Ishikawa (cell line): ENCODE results near the gene AKR1C2.

Source experiments
- CEBPB ChIP-seq: IDR thresholded peaks from 2 replicates; pipeline ENCODE4 v1.6.1; 2012
- CREB1 ChIP-seq: IDR thresholded peaks from 2 replicates; pipeline ENCODE4 v1.6.1; 2012; ENCODE audit warnings: low read depth
- EGR1 ChIP-seq: IDR thresholded peaks from 2 replicates; pipeline ENCODE4 v1.6.1; 2012
- EP300 ChIP-seq: IDR thresholded peaks from 2 replicates; pipeline ENCODE4 v1.6.1; 2012; ENCODE audit warnings: borderline replicate concordance
- FOXM1 ChIP-seq: IDR thresholded peaks from 2 replicates; pipeline ENCODE4 v1.6.1; 2012; ENCODE audit warnings: low read depth, borderline replicate concordance
- MAX ChIP-seq: IDR thresholded peaks from 2 replicates; pipeline ENCODE4 v1.6.1; 2012
- NFIC ChIP-seq: IDR thresholded peaks from 2 replicates; pipeline ENCODE4 v1.6.1; 2012
- RAD21 ChIP-seq: IDR thresholded peaks from 2 replicates; pipeline ENCODE4 v1.6.1; 2012; ENCODE audit warnings: low read depth
- TAF1 ChIP-seq: IDR thresholded peaks from 2 replicates; pipeline ENCODE4 v1.6.1; 2012; ENCODE audit warnings: low read depth, mild to moderate bottlenecking
- TCF12 ChIP-seq: IDR thresholded peaks from 2 replicates; pipeline ENCODE4 v1.6.1; 2012; ENCODE audit warnings: low read depth
- TEAD4 ChIP-seq: IDR thresholded peaks from 2 replicates; pipeline ENCODE4 v1.6.1; 2012
- USF1 ChIP-seq: IDR thresholded peaks from 2 replicates; pipeline ENCODE4 v1.6.1; 2012
- YY1 ChIP-seq: IDR thresholded peaks from 2 replicates; pipeline ENCODE4 v1.6.1; 2012; ENCODE audit warnings: low read depth
- ZBTB7A ChIP-seq: IDR thresholded peaks from 2 replicates; pipeline ENCODE4 v1.6.1; 2012; ENCODE audit warnings: low read depth
- TF ChIP-seq, protein P1 (sequence below): IDR thresholded peaks from 2 replicates; pipeline ENCODE4 v1.6.1; 2012; ENCODE audit warnings: low read depth, mild to moderate bottlenecking

Gene AKR1C2

DNA sequence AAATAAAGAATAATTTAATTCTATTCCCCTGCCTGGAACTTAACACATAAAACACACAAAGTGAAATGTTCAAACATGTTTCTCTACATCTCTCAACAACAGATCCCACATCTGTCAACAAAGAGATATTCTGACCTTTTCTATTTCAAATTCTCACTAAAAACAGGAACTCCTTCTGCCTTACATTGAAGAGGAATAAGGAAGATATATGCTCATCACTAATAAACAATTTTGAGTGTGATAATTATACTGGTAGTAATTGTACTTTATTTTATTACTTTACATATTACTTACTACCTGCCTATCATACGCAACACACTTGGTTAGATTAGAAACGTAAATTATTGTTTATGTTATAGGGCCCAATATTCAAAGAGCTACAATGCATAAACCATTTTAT lies 13.4 kb downstream of the AKR1C2 start:
- TF ChIP-seq EP300: no peak
- no peak for TF ChIP-seq NFIC
- TF ChIP-seq TCF12: no peak
- TF ChIP-seq MAX: no peak
- TF ChIP-seq CREB1: no peak
- TF ChIP-seq USF1: no peak
- TF ChIP-seq RAD21: no peak
- TF ChIP-seq FOXM1: no peak
- TF ChIP-seq, protein P1, sequence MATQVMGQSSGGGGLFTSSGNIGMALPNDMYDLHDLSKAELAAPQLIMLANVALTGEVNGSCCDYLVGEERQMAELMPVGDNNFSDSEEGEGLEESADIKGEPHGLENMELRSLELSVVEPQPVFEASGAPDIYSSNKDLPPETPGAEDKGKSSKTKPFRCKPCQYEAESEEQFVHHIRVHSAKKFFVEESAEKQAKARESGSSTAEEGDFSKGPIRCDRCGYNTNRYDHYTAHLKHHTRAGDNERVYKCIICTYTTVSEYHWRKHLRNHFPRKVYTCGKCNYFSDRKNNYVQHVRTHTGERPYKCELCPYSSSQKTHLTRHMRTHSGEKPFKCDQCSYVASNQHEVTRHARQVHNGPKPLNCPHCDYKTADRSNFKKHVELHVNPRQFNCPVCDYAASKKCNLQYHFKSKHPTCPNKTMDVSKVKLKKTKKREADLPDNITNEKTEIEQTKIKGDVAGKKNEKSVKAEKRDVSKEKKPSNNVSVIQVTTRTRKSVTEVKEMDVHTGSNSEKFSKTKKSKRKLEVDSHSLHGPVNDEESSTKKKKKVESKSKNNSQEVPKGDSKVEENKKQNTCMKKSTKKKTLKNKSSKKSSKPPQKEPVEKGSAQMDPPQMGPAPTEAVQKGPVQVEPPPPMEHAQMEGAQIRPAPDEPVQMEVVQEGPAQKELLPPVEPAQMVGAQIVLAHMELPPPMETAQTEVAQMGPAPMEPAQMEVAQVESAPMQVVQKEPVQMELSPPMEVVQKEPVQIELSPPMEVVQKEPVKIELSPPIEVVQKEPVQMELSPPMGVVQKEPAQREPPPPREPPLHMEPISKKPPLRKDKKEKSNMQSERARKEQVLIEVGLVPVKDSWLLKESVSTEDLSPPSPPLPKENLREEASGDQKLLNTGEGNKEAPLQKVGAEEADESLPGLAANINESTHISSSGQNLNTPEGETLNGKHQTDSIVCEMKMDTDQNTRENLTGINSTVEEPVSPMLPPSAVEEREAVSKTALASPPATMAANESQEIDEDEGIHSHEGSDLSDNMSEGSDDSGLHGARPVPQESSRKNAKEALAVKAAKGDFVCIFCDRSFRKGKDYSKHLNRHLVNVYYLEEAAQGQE: no peak
- TF ChIP-seq YY1: no peak
- no peak for TF ChIP-seq TAF1
- no peak for TF ChIP-seq ZBTB7A
- TF ChIP-seq EGR1: no peak
- TF ChIP-seq CEBPB: no peak
- no peak for TF ChIP-seq TEAD4

DNA sequence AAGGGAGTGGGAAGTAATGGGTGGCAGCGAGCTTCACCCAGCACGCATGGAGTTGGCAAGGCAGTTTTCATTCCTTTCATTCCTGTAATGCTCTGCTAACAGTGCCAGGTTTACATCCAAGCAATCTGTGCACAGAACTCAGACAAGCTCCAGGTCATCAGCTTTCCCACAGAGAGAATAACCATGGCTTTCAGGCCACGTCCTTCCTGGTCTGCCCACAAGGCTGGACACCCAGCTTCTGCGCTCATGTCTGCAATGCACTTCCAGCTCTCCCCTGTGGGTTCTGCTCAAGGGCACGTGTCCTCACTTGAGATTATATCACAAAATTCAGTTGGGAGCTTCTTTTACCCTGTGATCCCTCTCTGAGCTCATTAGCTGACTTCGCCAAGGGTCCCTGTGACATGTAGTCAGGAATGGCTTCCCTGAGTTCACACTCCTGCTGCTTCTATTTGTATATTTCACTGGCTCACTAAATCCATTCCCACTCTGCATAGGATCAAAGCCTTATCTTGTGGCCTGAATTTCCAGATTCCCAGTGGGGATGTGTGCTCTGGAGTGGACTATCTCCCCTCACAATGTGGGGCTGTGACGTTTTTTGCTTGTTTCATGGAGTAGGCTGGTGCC lies 18.6 kb downstream of the AKR1C2 start:
- TF ChIP-seq TAF1 (no peak), YY1 (0 out of 2 replicates have a peak, but pooled peaks have one; percentile 34), ZBTB7A (no peak), MAX (peak; percentile 58), TEAD4 (peak; percentile 88), EP300 (peak; percentile 71; the same call in 1 of the 2 replicates), RAD21 (no peak), EGR1 (no peak), USF1 (0 out of 2 replicates have a peak, but pooled peaks have one; percentile 44), TCF12 (peak; percentile 71; the same call in 1 of the 2 replicates), CREB1 (no peak), NFIC (peak; percentile 77), CEBPB (no peak), FOXM1 (no peak)
- TF ChIP-seq, protein P1: no peak

DNA sequence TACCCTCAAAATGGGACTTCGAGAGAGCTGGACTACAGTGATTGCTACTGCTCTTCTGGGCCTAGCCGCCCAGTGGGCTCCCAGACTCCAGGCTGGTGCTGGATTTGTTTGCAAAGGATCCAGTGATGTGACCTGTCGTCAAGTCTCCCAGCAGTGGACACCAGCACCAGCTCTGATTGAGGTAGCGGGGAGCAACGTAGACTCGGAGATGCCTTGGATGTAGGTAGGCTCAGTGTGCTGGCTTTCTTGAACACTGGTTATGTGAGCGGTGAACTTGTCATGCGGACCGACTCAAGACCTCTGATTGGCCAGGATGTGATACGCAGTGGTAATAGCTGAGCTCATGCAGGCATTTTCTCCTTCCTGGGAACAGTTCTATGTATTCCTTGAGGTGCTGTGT lies 19.4 kb downstream of the AKR1C2 start:
- TF ChIP-seq NFIC (no peak), TCF12 (no peak), EGR1 (no peak), EP300 (no peak), RAD21 (no peak), FOXM1 (no peak), USF1 (no peak), TEAD4 (no peak)
- TF ChIP-seq, protein P1: no peak

DNA sequence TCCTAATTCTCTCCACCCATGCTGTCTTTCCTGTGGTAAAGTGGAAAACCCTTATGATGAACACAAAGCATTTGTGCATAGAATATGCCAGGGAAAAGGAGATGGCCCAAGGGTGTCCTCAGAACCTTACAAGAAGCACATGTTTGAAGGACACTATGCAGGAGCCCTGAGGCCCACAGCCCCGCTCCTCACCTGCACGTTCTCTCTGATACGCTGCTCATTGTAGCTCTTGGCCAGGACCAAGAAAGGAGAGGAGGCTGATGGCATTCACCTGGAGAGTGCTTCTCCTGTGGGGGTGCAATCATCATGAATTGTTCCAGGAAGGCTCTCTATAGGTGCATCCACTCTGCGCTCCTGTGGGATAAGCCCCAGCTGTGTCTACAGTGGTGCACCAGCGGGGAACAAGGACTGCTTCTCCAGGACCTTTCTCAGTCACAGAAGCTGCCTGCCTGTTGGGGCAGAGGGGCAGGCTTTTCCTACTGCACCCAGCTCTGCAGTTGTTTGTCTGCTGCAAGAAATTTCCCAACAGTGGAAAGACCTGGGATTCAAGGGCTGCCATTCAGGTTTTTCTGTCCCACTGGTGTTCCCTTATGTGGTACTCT lies 19.9 kb downstream of the AKR1C2 start:
- TF ChIP-seq FOXM1 (no peak), USF1 (no peak), EP300 (no peak), NFIC (no peak), TAF1 (no peak), RAD21 (no peak), EGR1 (no peak), TEAD4 (no peak), YY1 (no peak), CEBPB (no peak), CREB1 (no peak), ZBTB7A (no peak), MAX (no peak), TCF12 (no peak)
- TF ChIP-seq, protein P1: no peak
